ENCODE data around the gene MAMDC2. TPM values are rescaled to one million over a fixed set of nuclear protein-coding genes. Genes with fewer than 3 reads are reported as not detected.

MAMDC2 gene
- total RNA-seq, 1 donor from 2014 or later, result 28.7 TPM

DNA sequence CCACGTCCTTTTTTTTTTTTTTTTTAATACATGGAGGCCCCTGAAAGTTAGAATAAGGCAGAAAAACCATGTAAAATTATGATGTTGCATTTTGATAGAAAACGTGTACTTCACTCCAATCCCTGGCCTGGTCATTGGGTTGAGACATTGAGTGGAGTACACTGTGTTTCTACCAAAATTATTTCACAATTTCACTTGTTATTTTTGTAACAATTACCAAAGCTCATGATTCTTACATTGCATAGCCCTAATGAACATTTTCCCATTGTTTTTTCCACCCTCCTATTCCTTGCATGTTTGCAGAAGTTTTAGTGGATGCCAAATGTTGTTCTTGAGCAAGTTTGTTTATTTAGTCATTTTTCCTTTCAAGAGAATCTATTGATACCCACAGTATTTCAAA lies 21.9 kb downstream of the MAMDC2 start:
- Histone ChIP-seq H4K20me1 (ENCODE audit: low read depth) (no peaks in the 10 kb centered on the region), H3F3A (ENCODE audit: low read depth) (no peaks in the 10 kb centered on the region), H3K9me3 (ENCODE audit: low read depth) (no peaks in the 10 kb centered on the region), H3K4me2 (no peak overlapping the region), H3K4me1 (no peaks in the 10 kb centered on the region), H3K9ac (no peak overlapping the region), H3K27ac (no peak overlapping the region), H3K4me3 (no peak overlapping the region), H3K27me3 (no peaks in the 10 kb centered on the region), H3K79me2 (ENCODE audit: low read depth) (no peaks in the 10 kb centered on the region), H2AFZ (replicated peaks) (no peak overlapping the region), H3K36me3 (no peaks in the 10 kb centered on the region)
- Mint-ChIP-seq H3K9me3 (no peaks in the 10 kb centered on the region), H3K27ac (no peak overlapping the region), H3K27me3 (ENCODE audit: insufficient read depth, low read depth) (no peaks in the 10 kb centered on the region), H3K4me3 (no peak overlapping the region), H3K4me1 (no peaks in the 10 kb centered on the region), H3K36me3 (no peaks in the 10 kb centered on the region)
- DNase-seq (ENCODE audit: low spot score), result no peak
- no peak for TF ChIP-seq EZH2phosphoT487 (IDR thresholded peaks at IDR 0.05)
- no peak for TF ChIP-seq CTCF (IDR thresholded peaks at IDR 0.05)
- no peak for TF ChIP-seq EZH2 (IDR thresholded peaks at IDR 0.05)

DNA sequence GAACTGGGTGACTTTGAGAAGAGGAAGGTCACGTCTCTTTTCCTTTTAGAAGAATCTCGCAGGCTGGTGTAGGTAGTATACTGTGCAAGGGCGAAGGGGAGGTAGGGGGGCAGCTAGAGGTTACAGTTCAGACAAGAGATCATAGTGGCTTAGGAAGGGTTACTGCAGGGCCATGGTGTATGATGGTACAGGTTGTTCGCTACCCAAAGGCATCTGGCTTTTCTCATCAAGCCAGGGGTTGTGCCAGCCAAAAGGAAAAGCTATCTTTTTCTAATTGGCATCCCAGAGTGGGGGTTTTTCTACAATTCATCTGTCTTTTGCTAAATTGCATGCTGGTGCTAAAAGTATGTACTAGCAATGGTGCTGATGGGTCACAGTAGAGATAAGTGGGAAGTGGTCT lies 22.8 kb downstream of the MAMDC2 start:
- Histone ChIP-seq H2AFZ (replicated peaks) (no peak overlapping the region), H4K20me1 (ENCODE audit: low read depth) (no peaks in the 10 kb centered on the region), H3K36me3 (no peaks in the 10 kb centered on the region), H3K9me3 (ENCODE audit: low read depth) (no peaks in the 10 kb centered on the region), H3K4me2 (no peak overlapping the region), H3F3A (ENCODE audit: low read depth) (no peaks in the 10 kb centered on the region), H3K27me3 (no peaks in the 10 kb centered on the region), H3K9ac (no peak overlapping the region), H3K4me1 (no peaks in the 10 kb centered on the region), H3K27ac (no peak overlapping the region), H3K79me2 (ENCODE audit: low read depth) (no peaks in the 10 kb centered on the region), H3K4me3 (no peak overlapping the region)
- no peaks in the 10 kb centered on the region for H3K4me1 Mint-ChIP-seq
- H3K9me3 Mint-ChIP-seq, result no peaks in the 10 kb centered on the region
- no peak overlapping the region for H3K4me3 Mint-ChIP-seq
- TF ChIP-seq EZH2 (IDR thresholded peaks at IDR 0.05), result no peak
- TF ChIP-seq CTCF (IDR thresholded peaks at IDR 0.05), result no peak
- TF ChIP-seq EZH2phosphoT487 (IDR thresholded peaks at IDR 0.05), result no peak
- no peaks in the 10 kb centered on the region for H3K36me3 Mint-ChIP-seq
- H3K27ac Mint-ChIP-seq, result no peak overlapping the region
- DNase-seq (ENCODE audit: low spot score), result no peak
- H3K27me3 Mint-ChIP-seq (ENCODE audit: insufficient read depth, low read depth), result no peaks in the 10 kb centered on the region

DNA sequence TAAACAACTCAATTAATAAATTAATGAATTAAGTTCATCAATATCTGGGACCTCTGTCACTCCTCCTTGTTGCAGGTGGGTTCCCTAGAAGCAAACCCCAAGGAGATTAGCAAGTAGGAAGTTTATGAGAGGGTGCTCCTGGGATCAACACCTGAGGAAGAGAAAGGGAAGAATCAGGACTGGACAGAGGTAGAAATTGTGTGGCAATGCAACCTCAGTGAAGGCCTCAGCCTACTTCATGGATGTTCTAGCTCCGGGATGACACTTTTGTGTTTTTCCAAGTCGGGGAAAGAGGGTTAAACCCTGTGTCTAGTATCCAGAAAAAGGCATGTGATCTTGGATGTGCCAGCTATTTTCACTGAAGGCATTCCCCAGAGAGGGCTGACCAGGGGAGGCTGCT lies 23.2 kb downstream of the MAMDC2 start:
- no peak for DNase-seq (ENCODE audit: low spot score)
- Histone ChIP-seq H4K20me1 (ENCODE audit: low read depth) (no peaks in the 10 kb centered on the region), H3K9me3 (ENCODE audit: low read depth) (no peaks in the 10 kb centered on the region), H3K9ac (no peak overlapping the region), H3F3A (ENCODE audit: low read depth) (no peaks in the 10 kb centered on the region), H3K4me1 (no peaks in the 10 kb centered on the region), H3K4me2 (no peak overlapping the region), H3K4me3 (no peak overlapping the region), H3K79me2 (ENCODE audit: low read depth) (no peaks in the 10 kb centered on the region), H3K27me3 (no peaks in the 10 kb centered on the region), H3K27ac (no peak overlapping the region), H2AFZ (replicated peaks) (no peak overlapping the region), H3K36me3 (no peaks in the 10 kb centered on the region)
- Mint-ChIP-seq H3K27ac (no peak overlapping the region), H3K36me3 (no peaks in the 10 kb centered on the region), H3K4me3 (no peak overlapping the region), H3K27me3 (ENCODE audit: insufficient read depth, low read depth) (no peaks in the 10 kb centered on the region), H3K9me3 (no peaks in the 10 kb centered on the region), H3K4me1 (no peaks in the 10 kb centered on the region)
- TF ChIP-seq EZH2phosphoT487 (IDR thresholded peaks at IDR 0.05), result no peak
- no peak for TF ChIP-seq CTCF (IDR thresholded peaks at IDR 0.05)
- TF ChIP-seq EZH2 (IDR thresholded peaks at IDR 0.05), result no peak

DNA sequence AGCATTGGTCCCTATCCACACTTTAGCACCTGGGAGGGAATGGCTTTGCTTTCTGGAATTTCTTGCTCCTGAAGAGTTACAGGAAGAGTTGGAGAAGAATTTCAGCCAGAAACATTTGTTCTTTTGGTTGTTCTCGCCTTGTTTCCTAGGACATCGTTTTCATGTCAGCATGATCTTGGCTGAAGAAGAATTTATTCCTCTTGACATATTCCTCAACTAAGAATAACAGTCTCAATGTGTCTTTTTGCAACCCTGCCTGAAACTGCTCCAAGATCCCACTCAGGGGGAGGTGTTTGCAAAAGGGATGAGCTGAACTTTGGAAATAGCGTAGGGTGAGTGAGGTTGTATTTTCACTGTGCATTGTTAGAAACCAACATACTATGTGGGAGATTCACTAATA lies 26.1 kb downstream of the MAMDC2 start:
- Mint-ChIP-seq H3K36me3 (no peaks in the 10 kb centered on the region), H3K9me3 (no peaks in the 10 kb centered on the region), H3K4me1 (no peaks in the 10 kb centered on the region), H3K4me3 (no peak overlapping the region), H3K27ac (no peak overlapping the region), H3K27me3 (ENCODE audit: insufficient read depth, low read depth) (no peaks in the 10 kb centered on the region)
- H3K4me2 ChIP-seq, result no peak overlapping the region
- no peak overlapping the region for H3K9ac ChIP-seq
- no peaks in the 10 kb centered on the region for H3K4me1 ChIP-seq
- no peaks in the 10 kb centered on the region for H3K79me2 ChIP-seq (ENCODE audit: low read depth)
- H3K36me3 ChIP-seq, result no peaks in the 10 kb centered on the region
- H3F3A ChIP-seq (ENCODE audit: low read depth), result no peaks in the 10 kb centered on the region
- H3K27ac ChIP-seq, result no peak overlapping the region
- no peaks in the 10 kb centered on the region for H3K27me3 ChIP-seq
- DNase-seq (ENCODE audit: low spot score), result no peak
- H4K20me1 ChIP-seq (ENCODE audit: low read depth), result no peaks in the 10 kb centered on the region
- no peak overlapping the region for H2AFZ ChIP-seq (replicated peaks)
- no peak overlapping the region for H3K4me3 ChIP-seq
- no peak for TF ChIP-seq EZH2 (IDR thresholded peaks at IDR 0.05)
- TF ChIP-seq EZH2phosphoT487 (IDR thresholded peaks at IDR 0.05), result no peak
- TF ChIP-seq CTCF (IDR thresholded peaks at IDR 0.05), result no peak
- no peaks in the 10 kb centered on the region for H3K9me3 ChIP-seq (ENCODE audit: low read depth)
